ENCODE measurements around the gene RASGRF2.

RASGRF2 gene

GRCh38 chr5:80995908-80996307, 35.7 kb downstream of the RASGRF2 start:
- TF ChIP-seq REST (IDR thresholded peaks at IDR 0.05; ENCODE audit: low read depth) (no peak), CEBPB (IDR thresholded peaks at IDR 0.05) (no peak), TAF1 (IDR thresholded peaks at IDR 0.05; ENCODE audit: low read depth) (no peak), TEAD4 (IDR thresholded peaks at IDR 0.05) (no peak), EGR1 (IDR thresholded peaks at IDR 0.05) (no peak), TCF12 (IDR thresholded peaks at IDR 0.05; ENCODE audit: low read depth) (no peak), FOXM1 (IDR thresholded peaks at IDR 0.05; ENCODE audit: borderline replicate concordance, low read depth) (no peak), EP300 (IDR thresholded peaks at IDR 0.05; ENCODE audit: borderline replicate concordance) (no peak), MAX (IDR thresholded peaks at IDR 0.05) (no peak), USF1 (IDR thresholded peaks at IDR 0.05) (no peak), RAD21 (IDR thresholded peaks at IDR 0.05; ENCODE audit: low read depth) (no peak), NFIC (IDR thresholded peaks at IDR 0.05) (no peak), CREB1 (IDR thresholded peaks at IDR 0.05; ENCODE audit: low read depth) (no peak), YY1 (IDR thresholded peaks at IDR 0.05; ENCODE audit: low read depth) (no peak)

- no peak for TF ChIP-seq REST (IDR thresholded peaks at IDR 0.05; ENCODE audit: low read depth)
Measured at GRCh38 chr5:80998590-80998979, 38.4 kb downstream of the RASGRF2 start.

DNA sequence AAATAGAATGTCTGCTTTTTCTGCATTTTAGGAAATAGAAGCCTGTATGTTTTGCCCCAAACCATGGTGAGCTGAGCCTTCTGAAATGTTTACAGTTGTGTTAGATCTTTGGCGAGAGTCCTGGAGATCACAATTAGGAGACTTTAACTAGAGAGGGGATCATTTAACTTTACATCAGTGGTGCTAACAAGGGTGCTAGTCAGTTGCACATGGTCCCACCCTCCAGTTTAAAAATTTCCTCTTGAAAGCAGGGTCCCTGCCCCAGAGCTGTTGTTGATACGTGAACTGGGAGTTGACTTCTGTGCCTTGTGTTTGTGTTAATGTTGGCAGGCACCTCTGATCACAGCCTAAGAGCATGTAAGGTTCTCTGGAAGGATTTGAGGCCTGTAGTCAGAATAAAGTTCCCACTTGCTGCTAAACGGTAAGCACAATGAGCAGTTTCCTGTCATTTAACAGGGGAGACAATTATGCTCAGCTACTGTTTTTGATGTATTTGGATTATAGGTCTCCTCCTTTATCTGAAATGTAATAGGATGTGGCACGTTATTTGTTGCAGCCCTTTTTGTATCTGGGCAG, 43.7 kb downstream of the RASGRF2 start:
- TF ChIP-seq REST (IDR thresholded peaks at IDR 0.05; ENCODE audit: low read depth) (no peak), FOXM1 (IDR thresholded peaks at IDR 0.05; ENCODE audit: borderline replicate concordance, low read depth) (no peak), CEBPB (IDR thresholded peaks at IDR 0.05) (no peak), EP300 (IDR thresholded peaks at IDR 0.05; ENCODE audit: borderline replicate concordance) (no peak), TAF1 (IDR thresholded peaks at IDR 0.05; ENCODE audit: low read depth) (no peak), USF1 (IDR thresholded peaks at IDR 0.05) (no peak), MAX (IDR thresholded peaks at IDR 0.05) (no peak), ZBTB7A (IDR thresholded peaks at IDR 0.05; ENCODE audit: low read depth) (no peak), EGR1 (IDR thresholded peaks at IDR 0.05) (no peak), TEAD4 (IDR thresholded peaks at IDR 0.05) (no peak), CREB1 (IDR thresholded peaks at IDR 0.05; ENCODE audit: low read depth) (no peak), NFIC (IDR thresholded peaks at IDR 0.05) (no peak), RAD21 (IDR thresholded peaks at IDR 0.05; ENCODE audit: low read depth) (no peak), YY1 (IDR thresholded peaks at IDR 0.05; ENCODE audit: low read depth) (no peak), TCF12 (IDR thresholded peaks at IDR 0.05; ENCODE audit: low read depth) (no peak)

DNA sequence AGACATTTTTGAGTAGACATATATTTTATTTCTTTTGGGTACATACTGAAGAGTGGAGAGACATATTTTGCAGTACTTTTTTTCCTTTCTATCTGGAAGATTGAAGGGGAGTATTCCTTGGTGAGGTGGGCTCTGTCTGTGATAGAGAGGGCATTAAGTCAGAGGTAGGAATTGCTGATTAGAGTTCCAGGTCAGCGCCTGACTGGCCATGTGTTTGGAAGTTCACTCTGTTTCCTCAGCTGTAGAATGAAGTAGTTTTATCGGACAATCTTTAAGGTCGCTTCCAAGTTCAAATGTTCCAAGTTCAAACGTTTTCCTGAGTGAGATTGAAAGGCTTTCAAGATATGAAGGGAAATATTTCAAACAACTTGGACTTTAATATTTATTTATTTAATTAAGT, 45.5 kb downstream of the RASGRF2 start:
- no peak for TF ChIP-seq EP300 (IDR thresholded peaks at IDR 0.05; ENCODE audit: borderline replicate concordance)
- no peak for TF ChIP-seq TCF12 (IDR thresholded peaks at IDR 0.05; ENCODE audit: low read depth)
- no peak for TF ChIP-seq MAX (IDR thresholded peaks at IDR 0.05)
- no peak for TF ChIP-seq TAF1 (IDR thresholded peaks at IDR 0.05; ENCODE audit: low read depth)
- no peak for TF ChIP-seq ZBTB7A (IDR thresholded peaks at IDR 0.05; ENCODE audit: low read depth)
- no peak for TF ChIP-seq EGR1 (IDR thresholded peaks at IDR 0.05)
- no peak for TF ChIP-seq CEBPB (IDR thresholded peaks at IDR 0.05)

- TF ChIP-seq REST (IDR thresholded peaks at IDR 0.05; ENCODE audit: low read depth) (no peak), CEBPB (IDR thresholded peaks at IDR 0.05) (no peak), USF1 (IDR thresholded peaks at IDR 0.05) (no peak), ZBTB7A (IDR thresholded peaks at IDR 0.05; ENCODE audit: low read depth) (no peak), RAD21 (IDR thresholded peaks at IDR 0.05; ENCODE audit: low read depth) (no peak), YY1 (IDR thresholded peaks at IDR 0.05; ENCODE audit: low read depth) (no peak), CREB1 (IDR thresholded peaks at IDR 0.05; ENCODE audit: low read depth) (no peak), TCF12 (IDR thresholded peaks at IDR 0.05; ENCODE audit: low read depth) (no peak), EGR1 (IDR thresholded peaks at IDR 0.05) (no peak), EP300 (IDR thresholded peaks at IDR 0.05; ENCODE audit: borderline replicate concordance) (no peak), FOXM1 (IDR thresholded peaks at IDR 0.05; ENCODE audit: borderline replicate concordance, low read depth) (no peak), MAX (IDR thresholded peaks at IDR 0.05) (no peak), TEAD4 (IDR thresholded peaks at IDR 0.05) (no peak), TAF1 (IDR thresholded peaks at IDR 0.05; ENCODE audit: low read depth) (no peak), NFIC (IDR thresholded peaks at IDR 0.05) (no peak)
Measured at GRCh38 chr5:81006231-81006630, 46.1 kb downstream of the RASGRF2 start.

Measured in Ishikawa (cell line).